GM21447 (cell line): ENCODE measurements around the gene ASPDH.
"Not testable (repeated sequence)": the region's sequence is repeated elsewhere in the genome, so short reads cannot be mapped to it uniquely, and the experiment has no call there.

Experiments used
- ATAC-seq: cut with Tn5 transposase; IDR thresholded peaks from one replicate; pipeline ENCODE4 v1.9.1; 2021; ENCODE audit not compliant: unreplicated experiment

ASPDH gene

GRCh38 chr19:50480281-50481111 is 33.2 kb downstream of the ASPDH start:
- ATAC-seq, result no peak

DNA sequence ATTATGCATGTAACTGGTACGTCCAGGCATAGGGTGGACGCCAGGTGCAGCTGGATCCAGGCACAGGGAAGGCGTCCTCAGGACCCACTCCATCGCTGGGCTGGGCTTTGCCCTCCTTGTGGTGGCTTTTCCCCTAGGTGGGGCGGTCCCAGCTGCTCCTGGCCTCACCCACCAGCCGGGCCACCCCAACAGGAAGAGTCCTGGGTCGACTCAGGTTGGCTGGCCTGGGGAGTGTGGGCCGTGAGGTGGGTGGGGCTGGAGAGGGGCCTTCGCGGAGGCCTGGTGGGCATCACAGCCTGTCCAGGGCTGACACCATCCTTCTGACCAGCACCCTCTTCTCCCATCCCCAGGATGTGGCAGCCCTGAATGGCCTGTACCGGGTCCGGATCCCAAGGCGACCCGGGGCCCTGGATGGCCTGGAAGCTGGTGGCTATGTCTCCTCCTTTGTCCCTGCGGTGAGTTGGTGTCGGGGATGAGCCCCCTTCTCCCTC is 33.9 kb downstream of the ASPDH start:
- no peak for ATAC-seq

DNA sequence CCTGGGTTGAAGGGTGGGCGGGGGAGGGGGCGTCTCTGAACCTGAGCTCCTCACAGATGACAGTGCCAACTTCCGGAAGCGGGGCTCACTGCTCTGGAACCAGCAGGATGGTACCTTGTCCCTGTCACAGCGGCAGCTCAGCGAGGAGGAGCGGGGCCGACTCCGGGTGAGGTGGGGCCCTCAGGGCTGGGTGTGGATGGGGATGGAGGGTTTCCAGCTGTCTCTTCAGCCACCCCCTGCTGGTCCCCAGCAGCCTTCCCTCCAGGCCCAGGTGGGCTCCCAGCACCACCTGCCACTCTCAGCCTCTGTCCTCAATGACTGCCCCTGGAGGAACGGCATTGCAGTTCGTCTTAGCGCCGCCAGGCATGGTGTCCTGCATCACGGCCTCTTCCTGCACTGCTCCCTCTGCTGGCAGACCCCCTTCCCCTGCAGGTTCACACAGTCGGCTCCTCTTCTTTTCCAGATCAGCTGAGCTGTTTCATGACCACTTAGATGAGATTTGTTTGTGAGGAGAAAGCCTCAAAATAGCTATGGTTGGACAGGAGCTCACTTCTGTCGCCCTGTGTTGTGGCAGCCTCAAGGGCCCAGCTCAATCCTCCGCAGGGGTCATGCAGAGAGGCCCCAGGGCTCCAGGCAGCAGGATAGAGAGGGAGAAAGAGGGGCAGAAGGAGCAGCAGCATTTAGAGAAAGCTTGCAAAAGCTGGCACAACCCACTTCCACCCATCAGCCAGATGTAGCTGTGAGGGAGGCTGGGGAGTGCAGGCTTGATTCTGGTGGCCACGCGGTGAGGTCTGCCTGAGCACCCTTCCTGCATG is 34.6 kb downstream of the ASPDH start:
- no peak for ATAC-seq

DNA sequence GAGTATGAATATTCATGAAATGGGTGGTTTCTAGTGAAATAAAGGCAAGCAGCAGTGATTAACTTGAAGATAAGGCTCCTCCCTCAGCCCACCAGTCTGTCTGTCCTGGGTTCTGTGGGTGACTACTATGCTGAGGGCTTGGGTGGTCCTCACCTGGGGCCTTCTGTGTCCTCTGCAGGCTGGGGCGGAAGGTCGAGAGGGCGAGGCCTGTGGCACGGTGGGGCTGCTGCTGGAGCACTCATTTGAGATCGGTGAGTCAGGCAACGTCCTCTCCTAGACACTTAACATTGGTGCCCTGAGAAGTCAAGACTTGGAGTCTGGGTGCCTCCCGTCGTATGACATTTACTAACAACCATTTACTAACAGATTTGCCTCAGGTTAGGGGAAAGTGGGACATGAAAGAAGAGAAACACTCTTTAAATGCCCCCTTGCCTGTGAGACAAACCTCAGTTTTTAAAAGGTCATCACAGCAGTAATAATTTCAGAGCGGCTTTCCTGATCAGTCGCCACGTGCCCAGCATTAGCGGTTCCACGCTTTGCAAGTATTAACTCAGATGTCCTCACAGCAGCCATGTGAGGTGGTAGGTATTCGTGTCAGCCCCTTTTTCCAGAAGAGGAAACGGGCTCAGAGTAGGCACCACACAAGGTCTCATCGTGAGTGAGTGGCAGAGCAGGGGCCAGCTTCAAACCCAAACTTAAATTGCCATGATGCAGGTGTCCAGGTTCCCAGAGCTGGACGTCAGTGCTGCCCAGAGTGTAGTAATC is 35.8 kb downstream of the ASPDH start:
- ATAC-seq, result no peak

- ATAC-seq, result no peak
Measured at GRCh38 chr19:50476907-50477238, 36.8 kb downstream of the ASPDH start.

- ATAC-seq, result peak; percentile 65
Measured at GRCh38 chr19:50476224-50476906, 37.3 kb downstream of the ASPDH start, which contains the start of the genes EMC10 and GARIN5A. Gene EMC10, plus strand, starts transcription at chr19:50476507. Its CDS starts 38 bp downstream, at chr19:50476545. Gene GARIN5A, minus strand, starts transcription at chr19:50476848. Its CDS starts 460 bp downstream, at chr19:50476388.

GRCh38 chr19:50475736-50476223 is 37.9 kb downstream of the ASPDH start:
- no peak for ATAC-seq

GRCh38 chr19:50475101-50475568 is 38.6 kb downstream of the ASPDH start:
- ATAC-seq, result no peak

GRCh38 chr19:50473336-50473735 is 40.4 kb downstream of the ASPDH start:
- ATAC-seq, result not testable (repeated sequence)

DNA sequence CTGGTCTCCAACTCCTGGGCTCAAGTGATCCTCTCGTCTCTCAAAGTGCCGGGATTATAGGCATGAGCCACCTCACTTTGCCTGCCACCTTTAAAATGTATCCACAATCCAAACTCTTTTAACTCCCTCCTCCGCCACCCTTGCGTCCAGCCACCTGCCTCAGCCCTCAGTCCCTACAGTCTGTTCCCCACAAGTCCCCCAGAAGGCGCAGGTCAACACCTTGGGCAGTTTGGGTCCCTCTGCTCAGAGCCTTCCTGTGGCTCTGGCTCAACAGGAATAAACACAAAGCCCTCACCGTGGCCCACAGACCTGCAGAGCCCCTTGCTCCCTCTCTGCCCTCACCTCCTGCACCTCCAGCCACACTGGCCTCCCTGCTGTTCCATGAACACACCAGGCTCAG is 44.9 kb downstream of the ASPDH start:
- ATAC-seq, result no peak

GRCh38 chr19:50467566-50467965 is 46.1 kb downstream of the ASPDH start:
- ATAC-seq, result no peak

GRCh38 chr19:50466706-50467039 is 47.0 kb downstream of the ASPDH start:
- no peak for ATAC-seq

GRCh38 chr19:50465986-50466705 is 47.6 kb downstream of the ASPDH start:
- ATAC-seq, result no peak

GRCh38 chr19:50465000-50465399 is 48.7 kb downstream of the ASPDH start:
- ATAC-seq, result no peak

DNA sequence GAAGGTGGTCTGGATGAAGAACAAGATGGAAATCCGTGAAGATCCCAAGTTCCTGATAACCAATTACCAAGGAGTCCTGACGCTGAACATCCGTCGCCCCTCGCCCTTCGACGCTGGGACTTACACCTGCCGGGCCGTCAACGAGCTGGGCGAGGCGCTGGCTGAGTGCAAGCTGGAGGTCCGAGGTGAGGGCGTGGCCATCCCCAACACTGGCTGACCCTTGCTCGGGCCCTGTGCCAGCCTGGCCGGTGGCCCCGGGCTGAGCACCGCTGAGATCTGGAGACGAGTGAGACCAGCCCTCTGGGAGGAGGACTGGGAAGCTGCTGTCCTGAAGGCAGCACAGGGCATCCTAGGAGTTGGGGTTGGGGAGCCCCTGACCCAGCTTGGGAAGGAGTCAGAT is 49.4 kb downstream of the ASPDH start:
- no peak for ATAC-seq

GRCh38 chr19:50462970-50463369 is 50.7 kb downstream of the ASPDH start:
- ATAC-seq, result no peak
